Spinal cord (tissue), 10 donors: ENCODE measurements around the gene DPP6. TPM values are rescaled to one million over a fixed set of nuclear protein-coding genes. Genes with fewer than 3 reads are reported as not detected.

Experiments used
- DNase-seq, 6 donors: peaks; one replicate each; pipeline versions ENCODE4 v3.0.0 to v3.0.0-alpha.2; 2013 to 2015; ENCODE audit warnings: low spot score in 6 of 6, low read depth in 4 of 6
- H3K27ac ChIP-seq: one replicate; pipeline ENCODE4 v1.5.1; 2013; ENCODE audit warnings: low read depth, low read length, control low read depth
- H3K27me3 ChIP-seq: one replicate; pipeline ENCODE4 v1.6.1; 2013; ENCODE audit warnings: low read length; ENCODE audit not compliant: control insufficient read depth, insufficient read depth
- H3K36me3 ChIP-seq: one replicate; pipeline ENCODE4 v1.6.1; 2013; ENCODE audit warnings: low read length; ENCODE audit not compliant: control insufficient read depth, insufficient read depth
- H3K4me1 ChIP-seq: one replicate; pipeline ENCODE4 v1.6.1; 2013; ENCODE audit warnings: low read length; ENCODE audit not compliant: control insufficient read depth, insufficient read depth
- H3K4me3 ChIP-seq: one replicate; pipeline ENCODE4 v1.5.1; 2013; ENCODE audit warnings: low read depth, low read length, control low read depth
- H3K9me3 ChIP-seq: one replicate; pipeline ENCODE4 v1.6.1; 2013; ENCODE audit warnings: low read length; ENCODE audit not compliant: control insufficient read depth, insufficient read depth
- WGBS: methylation state at CpG from one replicate; pipeline ENCODE4 v1.1.5; 2013; ENCODE audit warnings: missing lambda C conversion rate; ENCODE audit not compliant: insufficient coverage; 5-methylcytosine and 5-hydroxymethylcytosine counted together
- polyA plus RNA-seq, 2 donors: library from polyadenylated mRNA; unstranded; fragments of 120-200 nt; gene quantifications; one replicate each; pipeline ENCODE4 v1.2.1, GENCODE V29; 2013; ENCODE audit not compliant: insufficient read length in 2 of 2
- total RNA-seq, 2 donors: library from RNA; depleted of rRNA in 1 of 2; stranded (reverse); fragments of 120-200 nt in 1 of 2; fragments of >200 nt in 1 of 2; gene quantifications; one replicate each; pipeline versions ENCODE4 v1.2.3 to v1.2.4, GENCODE V29; 2013 to 2014
- donor health status: healthy.

DPP6 gene
- total and polyA plus RNA-seq, 4 donors = 36.3 to 104 (median 78.5) TPM

- Histone ChIP-seq H3K36me3 (no peaks in the 10 kb centered on the region), H3K27me3 (no peaks in the 10 kb centered on the region), H3K4me3 (no peak overlapping the region), H3K4me1 (peaks cover 5% of the 10 kb centered on the region), H3K9me3 (no peaks in the 10 kb centered on the region), H3K27ac (no peak overlapping the region)
- 75% methylated on average over 3 of the region's 3 CpGs for WGBS
- DNase-seq = no peak
These were observed 638.2 kb downstream of the DPP6 start for GRCh38 chr7:154690411-154690810.

GRCh38 chr7:154693661-154694060 is 641.5 kb downstream of the DPP6 start:
- peak in 1 of 6 donors; percentile 41 for DNase-seq
- WGBS = 72% methylated on average over 4 of the region's 4 CpGs

GRCh38 chr7:154695836-154696235 is 643.6 kb downstream of the DPP6 start:
- H3K36me3 ChIP-seq = peaks cover 10% of the 10 kb centered on the region
- H3K27ac ChIP-seq = no peak overlapping the region
- no peak for DNase-seq
- peaks cover 8% of the 10 kb centered on the region for H3K4me1 ChIP-seq
- H3K27me3 ChIP-seq = no peaks in the 10 kb centered on the region
- WGBS = 91% methylated on average over 14 of the region's 14 CpGs
- no peaks in the 10 kb centered on the region for H3K9me3 ChIP-seq
- no peak overlapping the region for H3K4me3 ChIP-seq

More at GRCh38 chr7:154693661-154694060, 641.5 kb downstream of the DPP6 start:
- Histone ChIP-seq H3K27me3 (no peaks in the 10 kb centered on the region), H3K9me3 (no peaks in the 10 kb centered on the region), H3K4me1 (peaks cover 8% of the 10 kb centered on the region), H3K27ac (no peak overlapping the region), H3K4me3 (no peak overlapping the region), H3K36me3 (peaks cover 10% of the 10 kb centered on the region)

- 97% methylated on average over 8 of the region's 8 CpGs for WGBS
- no peak for DNase-seq
- peaks cover 10% of the 10 kb centered on the region for H3K36me3 ChIP-seq
These were observed 644.4 kb downstream of the DPP6 start for GRCh38 chr7:154696556-154696955.

GRCh38 chr7:154698726-154699291 is 646.6 kb downstream of the DPP6 start:
- WGBS = 65% methylated on average over 10 of the region's 13 CpGs

More at GRCh38 chr7:154696556-154696955, 644.4 kb downstream of the DPP6 start:
- H3K9me3 ChIP-seq = no peaks in the 10 kb centered on the region
- no peak overlapping the region for H3K27ac ChIP-seq
- no peaks in the 10 kb centered on the region for H3K27me3 ChIP-seq
- no peak overlapping the region for H3K4me3 ChIP-seq
- peaks cover 8% of the 10 kb centered on the region for H3K4me1 ChIP-seq

GRCh38 chr7:154699417-154699816 is 647.2 kb downstream of the DPP6 start:
- H3K9me3 ChIP-seq = no peaks in the 10 kb centered on the region
- no peaks in the 10 kb centered on the region for H3K27me3 ChIP-seq
- H3K36me3 ChIP-seq = peaks cover 10% of the 10 kb centered on the region
- WGBS = 74% methylated on average over 5 of the region's 6 CpGs
- DNase-seq = no peak
- H3K27ac ChIP-seq = no peak overlapping the region
- H3K4me1 ChIP-seq = peaks cover 4% of the 10 kb centered on the region
- no peak overlapping the region for H3K4me3 ChIP-seq

More at GRCh38 chr7:154698726-154699291, 646.6 kb downstream of the DPP6 start:
- Histone ChIP-seq H3K36me3 (peaks cover 10% of the 10 kb centered on the region), H3K9me3 (no peaks in the 10 kb centered on the region), H3K4me1 (peaks cover 4% of the 10 kb centered on the region), H3K27me3 (no peaks in the 10 kb centered on the region), H3K27ac (no peak overlapping the region), H3K4me3 (no peak overlapping the region)
- no peak for DNase-seq

- no peaks in the 10 kb centered on the region for H3K4me1 ChIP-seq
- 89% methylated on average over 5 of the region's 6 CpGs for WGBS
These were observed 657.8 kb downstream of the DPP6 start for GRCh38 chr7:154709840-154710520.

GRCh38 chr7:154720016-154720415 is 667.8 kb downstream of the DPP6 start:
- no peak for DNase-seq
- Histone ChIP-seq H3K27me3 (no peaks in the 10 kb centered on the region), H3K4me1 (peaks cover 9% of the 10 kb centered on the region), H3K36me3 (peaks cover 4% of the 10 kb centered on the region), H3K9me3 (no peaks in the 10 kb centered on the region), H3K4me3 (no peak overlapping the region), H3K27ac (no peak overlapping the region)
- WGBS = 82% methylated on average over 5 of the region's 5 CpGs

More at GRCh38 chr7:154709840-154710520, 657.8 kb downstream of the DPP6 start:
- no peaks in the 10 kb centered on the region for H3K27me3 ChIP-seq
- no peak overlapping the region for H3K4me3 ChIP-seq
- no peak for DNase-seq
- H3K27ac ChIP-seq = no peak overlapping the region
- peaks cover 4% of the 10 kb centered on the region for H3K36me3 ChIP-seq
- H3K9me3 ChIP-seq = peaks cover 7% of the 10 kb centered on the region

GRCh38 chr7:154721086-154721485 is 668.9 kb downstream of the DPP6 start:
- peaks cover 9% of the 10 kb centered on the region for H3K4me1 ChIP-seq
- H3K9me3 ChIP-seq = peaks cover 3% of the 10 kb centered on the region
- no peak for DNase-seq
- WGBS = 86% methylated on average over 5 of the region's 7 CpGs
- H3K27ac ChIP-seq = no peak overlapping the region
- H3K4me3 ChIP-seq = no peak overlapping the region
- H3K27me3 ChIP-seq = no peaks in the 10 kb centered on the region
- H3K36me3 ChIP-seq = peaks cover 4% of the 10 kb centered on the region

- WGBS = 94% methylated on average over 2 of the region's 4 CpGs
- H3K4me1 ChIP-seq = no peaks in the 10 kb centered on the region
- H3K4me3 ChIP-seq = no peak overlapping the region
- no peaks in the 10 kb centered on the region for H3K27me3 ChIP-seq
- DNase-seq = no peak
- H3K27ac ChIP-seq = no peak overlapping the region
- no peaks in the 10 kb centered on the region for H3K36me3 ChIP-seq
- peaks cover 10% of the 10 kb centered on the region for H3K9me3 ChIP-seq
These were observed 674.2 kb downstream of the DPP6 start for GRCh38 chr7:154726368-154726767.
